A673 (cell line): Measurements from ENCODE around the gene SEM1. TPM values are rescaled to one million over a fixed set of nuclear protein-coding genes. Genes with fewer than 3 reads are reported as not detected.

Source experiments
- BruUV-seq: library from RNA; stranded (reverse); fragments of 400-500 nt; replicated peaks from 2 replicates; lab custom pipeline; 2021; lab: Mats Ljungman, UMichigan
- CTCF ChIA-PET: fragments of 300-600 bp; sonication (Branson Sonifier 250); formaldehyde crosslinking; loops from one replicate; lab custom pipeline; 2022; ENCODE audit warnings: antibody characterized with exemption; lab: Charles Lee
- POLR2A ChIA-PET: fragments of 300-600 bp; sonication (Branson Sonifier 250); formaldehyde crosslinking; loops from one replicate; lab custom pipeline; 2022; ENCODE audit warnings: antibody characterized with exemption; ENCODE audit not compliant: low non-redundant PET; lab: Charles Lee
- DNase-seq: peaks from one replicate; pipeline ENCODE4 v3.0.0-alpha.2; 2015; ENCODE audit warnings: low spot score
- H3K27ac ChIP-seq: fragments of 200-600 bp; sonication (generic); 2 replicates; pipeline ENCODE4 v1.5.1; 2016; ENCODE audit warnings: mixed run types, low read depth, mild to moderate bottlenecking, mixed read lengths, antibody characterized with exemption, low read length; ENCODE audit not compliant: poor library complexity, severe bottlenecking
- H3K27me3 ChIP-seq: fragments of 200-600 bp; sonication (generic); replicated peaks from 2 replicates; pipeline ENCODE4 v1.6.1; 2017; ENCODE audit warnings: mixed run types, low read depth, mild to moderate bottlenecking, mixed read lengths, antibody characterized with exemption, low read length; ENCODE audit not compliant: insufficient read depth, poor library complexity
- H3K36me3 ChIP-seq: fragments of 200-600 bp; sonication (generic); 2 replicates; pipeline ENCODE4 v1.6.1; 2016; ENCODE audit warnings: mixed run types, mild to moderate bottlenecking, mixed read lengths, antibody characterized with exemption, low read length; ENCODE audit not compliant: insufficient read depth, poor library complexity, severe bottlenecking
- H3K4me1 ChIP-seq: fragments of 200-600 bp; sonication (generic); 2 replicates; pipeline ENCODE4 v1.6.1; 2017; ENCODE audit warnings: mixed run types, mild to moderate bottlenecking, mixed read lengths, antibody characterized with exemption, low read length; ENCODE audit not compliant: insufficient read depth, poor library complexity, severe bottlenecking
- H3K4me3 ChIP-seq: fragments of 200-600 bp; sonication (generic); 2 replicates; pipeline ENCODE4 v1.5.1; 2016; ENCODE audit warnings: low read depth, mixed run types, mild to moderate bottlenecking, mixed read lengths, low read length; ENCODE audit not compliant: poor library complexity, severe bottlenecking
- H3K9me3 ChIP-seq: fragments of 200-600 bp; sonication (generic); 2 replicates; pipeline ENCODE4 v1.6.1; 2016; ENCODE audit warnings: mixed run types, low read depth, mild to moderate bottlenecking, mixed read lengths, antibody characterized with exemption, low read length; ENCODE audit not compliant: poor library complexity, severe bottlenecking
- EZH2 ChIP-seq: fragments of 200-600 bp; sonication (generic); IDR thresholded peaks from 2 replicates; pipeline ENCODE4 v1.6.1; 2017; ENCODE audit warnings: borderline replicate concordance, low read depth, mild to moderate bottlenecking, mixed read lengths, antibody characterized with exemption, low read length; ENCODE audit not compliant: poor library complexity, severe bottlenecking
- intact Hi-C: fragments of 100-400 bp; cut with micrococcal nuclease; formaldehyde crosslinking; loops from one replicate; pipeline ENCODE4 v1.10.0; 2022; ENCODE audit not compliant: unreplicated experiment
- total RNA-seq: library from RNA; stranded (reverse); gene quantifications from 2 replicates; pipeline ENCODE4 v1.2.3, GENCODE V29; 2021
- TF ChIP-seq, protein P1 (sequence below): fragments of 300-800, 200-600 bp; sonication (generic); conservative IDR thresholded peaks from 2 replicates; pipeline ENCODE4 v1.5.1; 2017; ENCODE audit warnings: low read depth, mild to moderate bottlenecking, antibody characterized with exemption, low read length, moderate library complexity, mixed read lengths

The SEM1 gene
- total RNA-seq, 1 experiment from 2014 or later: 122 TPM

DNA sequence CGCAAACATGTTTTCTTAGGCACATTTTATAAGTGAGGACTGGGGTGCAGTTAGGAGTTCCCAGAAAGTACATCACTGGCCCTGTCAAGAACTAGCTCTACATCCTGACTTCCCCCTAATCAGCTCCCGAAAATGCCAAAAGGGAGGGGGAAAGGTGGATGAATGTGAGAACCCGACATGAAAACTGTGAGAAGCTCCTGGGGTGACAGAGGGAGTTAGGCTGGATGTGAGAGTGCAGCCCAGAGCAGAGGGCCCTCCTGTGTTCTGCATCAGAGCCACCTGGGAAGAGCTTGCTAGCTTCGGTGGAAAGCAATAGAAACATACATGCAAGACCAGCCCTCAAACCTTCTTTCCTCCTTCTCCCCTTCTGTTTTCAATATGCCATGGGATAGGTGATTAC lies 30.5 kb upstream of the SEM1 start:
- DNase-seq: no peak
- TSS peak; percentile 88 for BruUV-seq
- intact Hi-C loops: no loop called here

DNA sequence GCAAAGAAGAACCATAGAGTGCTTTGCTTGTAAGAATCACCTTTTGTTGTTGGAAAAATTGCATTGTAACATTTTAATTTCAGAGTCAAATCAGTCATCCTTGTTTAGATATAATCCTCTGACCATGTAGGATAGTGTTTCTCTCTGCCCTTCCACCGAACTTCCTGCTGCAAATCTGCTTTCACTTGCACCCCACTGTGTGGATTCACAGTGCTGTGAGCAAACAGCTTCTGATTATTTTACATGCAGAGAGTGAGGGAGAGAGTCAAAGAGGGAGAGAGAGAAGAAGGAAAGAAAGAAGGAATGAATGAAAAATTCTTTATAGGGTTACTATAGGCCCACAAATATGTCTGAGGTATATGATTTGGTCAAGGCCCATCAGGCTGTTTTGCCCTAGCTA lies 30.0 kb upstream of the SEM1 start:
- POLR2A ChIA-PET: no interaction called here
- Histone ChIP-seq H3K27ac (peak overlapping the region; percentile 82), H3K9me3 (no peaks in the 10 kb centered on the region), H3K4me1 (peaks cover 61% of the 10 kb centered on the region), H3K4me3 (no peak overlapping the region), H3K36me3 (no peaks in the 10 kb centered on the region), H3K27me3 (no peaks in the 10 kb centered on the region)
- TF ChIP-seq, protein P1, sequence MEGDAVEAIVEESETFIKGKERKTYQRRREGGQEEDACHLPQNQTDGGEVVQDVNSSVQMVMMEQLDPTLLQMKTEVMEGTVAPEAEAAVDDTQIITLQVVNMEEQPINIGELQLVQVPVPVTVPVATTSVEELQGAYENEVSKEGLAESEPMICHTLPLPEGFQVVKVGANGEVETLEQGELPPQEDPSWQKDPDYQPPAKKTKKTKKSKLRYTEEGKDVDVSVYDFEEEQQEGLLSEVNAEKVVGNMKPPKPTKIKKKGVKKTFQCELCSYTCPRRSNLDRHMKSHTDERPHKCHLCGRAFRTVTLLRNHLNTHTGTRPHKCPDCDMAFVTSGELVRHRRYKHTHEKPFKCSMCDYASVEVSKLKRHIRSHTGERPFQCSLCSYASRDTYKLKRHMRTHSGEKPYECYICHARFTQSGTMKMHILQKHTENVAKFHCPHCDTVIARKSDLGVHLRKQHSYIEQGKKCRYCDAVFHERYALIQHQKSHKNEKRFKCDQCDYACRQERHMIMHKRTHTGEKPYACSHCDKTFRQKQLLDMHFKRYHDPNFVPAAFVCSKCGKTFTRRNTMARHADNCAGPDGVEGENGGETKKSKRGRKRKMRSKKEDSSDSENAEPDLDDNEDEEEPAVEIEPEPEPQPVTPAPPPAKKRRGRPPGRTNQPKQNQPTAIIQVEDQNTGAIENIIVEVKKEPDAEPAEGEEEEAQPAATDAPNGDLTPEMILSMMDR: no peak
- no peak for TF ChIP-seq EZH2
- intact Hi-C loops: loop anchor here (2.0 kb wide), 1 partner anchor 663 kb away; no protein-coding TSS in a partner anchor
- BruUV-seq: no TSS peak
- peak; percentile 85 for DNase-seq
- CTCF ChIA-PET: no interaction called here

More for the DNA sequence above, 30.5 kb upstream of the SEM1 start:
- CTCF ChIA-PET: interaction anchor here (0.6 kb wide), 1 partner anchor 1017 kb away, joined by 3 read pairs; no protein-coding TSS in a partner anchor
- no peaks in the 10 kb centered on the region for H3K36me3 ChIP-seq
- no peaks in the 10 kb centered on the region for H3K9me3 ChIP-seq
- H3K4me1 ChIP-seq: peaks cover 66% of the 10 kb centered on the region
- H3K4me3 ChIP-seq: no peak overlapping the region
- H3K27me3 ChIP-seq: no peaks in the 10 kb centered on the region
- POLR2A ChIA-PET: interaction anchor here (0.6 kb wide), 2 partner anchors 287 to 786 kb away, joined by 3 read pairs; no protein-coding TSS in a partner anchor
- TF ChIP-seq, protein P1: no peak
- no peak for TF ChIP-seq EZH2
- peak overlapping the region; percentile 82 for H3K27ac ChIP-seq

DNA sequence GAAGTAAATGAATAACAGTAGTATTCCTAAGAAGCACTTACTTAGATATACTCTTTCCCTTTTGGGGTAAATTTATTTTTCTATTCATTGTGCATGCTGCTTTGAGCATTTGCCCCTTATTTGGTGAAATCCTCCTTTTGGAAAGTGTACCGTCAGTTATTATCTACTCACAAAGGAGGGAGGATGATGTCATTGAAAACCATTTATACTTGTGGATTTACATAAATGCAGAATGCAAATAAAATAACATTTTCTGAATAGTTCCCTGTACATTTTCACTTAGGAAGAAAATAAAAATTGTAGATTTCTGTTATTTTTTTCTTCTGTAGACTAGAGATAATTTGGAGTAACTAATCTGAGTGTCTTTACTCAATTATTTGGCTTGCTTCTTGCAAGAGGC lies 29.5 kb upstream of the SEM1 start:
- Histone ChIP-seq H3K36me3 (no peaks in the 10 kb centered on the region), H3K4me1 (peaks cover 56% of the 10 kb centered on the region), H3K9me3 (no peaks in the 10 kb centered on the region), H3K27ac (peak overlapping the region; percentile 82), H3K4me3 (no peak overlapping the region), H3K27me3 (no peaks in the 10 kb centered on the region)
- ChIA-PET POLR2A (no interaction called here), CTCF (no interaction called here)
- no peak for TF ChIP-seq EZH2
- TF ChIP-seq, protein P1: no peak
- no TSS peak for BruUV-seq
- intact Hi-C loops: loop anchor here (2.0 kb wide), 1 partner anchor 662 kb away; no protein-coding TSS in a partner anchor
- DNase-seq: peak; percentile 47
